Colonic mucosa (tissue), 4 donors: ENCODE measurements around the gene ZNF691. TPM values are rescaled to one million over a fixed set of nuclear protein-coding genes. Genes with fewer than 3 reads are reported as not detected.
"Not testable (repeated sequence)": the region's sequence is repeated elsewhere in the genome, so short reads cannot be mapped to it uniquely, and the experiment has no call there.

ENCODE experiments used
- DNase-seq: peaks from one replicate; pipeline ENCODE4 v3.0.0-alpha.2; 2020
- H3K27ac ChIP-seq: fragments of 200-600 bp; one replicate; pipeline ENCODE4 v1.8.0; 2021
- H3K27me3 ChIP-seq: fragments of 200-600 bp; one replicate; pipeline ENCODE4 v1.8.0; 2021
- H3K36me3 ChIP-seq: fragments of 200-600 bp; one replicate; pipeline ENCODE4 v1.8.0; 2021
- H3K4me1 ChIP-seq: fragments of 200-600 bp; one replicate; pipeline ENCODE4 v1.8.0; 2021; ENCODE audit warnings: mild to moderate bottlenecking
- H3K4me3 ChIP-seq: fragments of 200-600 bp; one replicate; pipeline ENCODE4 v1.8.0; 2021
- H3K9ac ChIP-seq, 2 donors: one replicate each; pipeline ENCODE4 v1.7.0; 2013; ENCODE audit warnings: control low read depth in 2 of 2, low read depth in 2 of 2, low read length in 2 of 2
- H3K9me3 ChIP-seq: fragments of 200-600 bp; one replicate; pipeline ENCODE4 v1.8.0; 2021
- CTCF ChIP-seq: fragments of 200-600 bp; IDR thresholded peaks from one replicate; pipeline ENCODE4 v1.8.0; 2022; ENCODE audit warnings: antibody characterized with exemption, mild to moderate bottlenecking
- intact Hi-C: fragments of 100-400 bp; cut with DNase I; formaldehyde crosslinking; loops from one replicate; pipeline ENCODE4 v1.14.1; 2022
- total RNA-seq, 2 donors: library from RNA; stranded (reverse); fragmentation: NEBNext Ultra II Directional in 1 of 2; extraction: Animal tissue kit (Norgen Biotek cat#: 25700) in 1 of 2; gene quantifications; one replicate each; pipeline ENCODE4 v1.2.1, GENCODE V29; 2021
- donor health status: healthy.
- donor health status: DM: no; HTN: no; CAD: no.
- donor health status: DM: no; HTN: no; CAD: no.

Gene ZNF691
- total RNA-seq, 2 donors from 2014 or later, result 5.1 to 6.2 TPM

GRCh38 chr1:42861014-42861399 lies 14.6 kb downstream of the ZNF691 start:
- Histone ChIP-seq H3K36me3 (no peaks in the 10 kb centered on the region), H3K9me3 (no peaks in the 10 kb centered on the region), H3K9ac (no peak overlapping the region), H3K27ac (no peak overlapping the region), H3K4me3 (no peak overlapping the region), H3K27me3 (no peaks in the 10 kb centered on the region), H3K4me1 (no peaks in the 10 kb centered on the region)
- no peak for DNase-seq
- intact Hi-C loops, result no loop called here
- no peak for TF ChIP-seq CTCF

GRCh38 chr1:42866549-42866948 lies 20.1 kb downstream of the ZNF691 start:
- no peak for TF ChIP-seq CTCF
- H3K9ac ChIP-seq, result no peak overlapping the region
- H3K27ac ChIP-seq, result no peak overlapping the region
- H3K9me3 ChIP-seq, result no peaks in the 10 kb centered on the region
- intact Hi-C loops, result no loop called here
- DNase-seq, result no peak
- no peaks in the 10 kb centered on the region for H3K36me3 ChIP-seq
- H3K4me1 ChIP-seq, result no peaks in the 10 kb centered on the region
- no peak overlapping the region for H3K4me3 ChIP-seq
- H3K27me3 ChIP-seq, result no peaks in the 10 kb centered on the region

- H3K4me1 ChIP-seq, H3K36me3 ChIP-seq, H3K27me3 ChIP-seq, intact Hi-C loops, DNase-seq, H3K27ac ChIP-seq, H3K9ac ChIP-seq, H3K9me3 ChIP-seq, H3K4me3 ChIP-seq: not testable (repeated sequence)
Observed at GRCh38 chr1:42868466-42868865, 22.1 kb downstream of the ZNF691 start.

GRCh38 chr1:42869254-42869653 lies 22.8 kb downstream of the ZNF691 start:
- H3K27ac ChIP-seq, H3K27me3 ChIP-seq, H3K9ac ChIP-seq, H3K36me3 ChIP-seq, H3K9me3 ChIP-seq, H3K4me1 ChIP-seq, H3K4me3 ChIP-seq, intact Hi-C loops, DNase-seq: not testable (repeated sequence)

- H3K27me3 ChIP-seq, H3K9ac ChIP-seq, intact Hi-C loops, H3K4me1 ChIP-seq, DNase-seq, H3K9me3 ChIP-seq, H3K36me3 ChIP-seq, H3K4me3 ChIP-seq, H3K27ac ChIP-seq: not testable (repeated sequence)
Observed at GRCh38 chr1:42869751-42870150, 23.3 kb downstream of the ZNF691 start.

GRCh38 chr1:42873108-42873507 lies 26.7 kb downstream of the ZNF691 start:
- DNase-seq, H3K4me3 ChIP-seq, H3K4me1 ChIP-seq, H3K27ac ChIP-seq, H3K9ac ChIP-seq, H3K27me3 ChIP-seq, H3K36me3 ChIP-seq, H3K9me3 ChIP-seq, intact Hi-C loops: not testable (repeated sequence)

GRCh38 chr1:42873670-42874069 lies 27.3 kb downstream of the ZNF691 start:
- no peak for TF ChIP-seq CTCF
- intact Hi-C loops, result no loop called here
- no peaks in the 10 kb centered on the region for H3K27me3 ChIP-seq
- no peak for DNase-seq
- H3K4me3 ChIP-seq, result no peak overlapping the region
- no peaks in the 10 kb centered on the region for H3K4me1 ChIP-seq
- no peak overlapping the region for H3K9ac ChIP-seq
- no peak overlapping the region for H3K27ac ChIP-seq
- H3K36me3 ChIP-seq, result no peaks in the 10 kb centered on the region
- H3K9me3 ChIP-seq, result no peaks in the 10 kb centered on the region

GRCh38 chr1:42876009-42876408 lies 29.6 kb downstream of the ZNF691 start:
- intact Hi-C loops, result no loop called here
- Histone ChIP-seq H3K27ac (no peak overlapping the region), H3K9me3 (no peaks in the 10 kb centered on the region), H3K9ac (no peak overlapping the region), H3K4me1 (no peaks in the 10 kb centered on the region), H3K4me3 (no peak overlapping the region), H3K27me3 (no peaks in the 10 kb centered on the region), H3K36me3 (no peaks in the 10 kb centered on the region)
- TF ChIP-seq CTCF, result no peak
- no peak for DNase-seq
